WTC11 (cell line): ENCODE measurements around the gene C1QTNF1. TPM values are rescaled to one million over a fixed set of nuclear protein-coding genes. Genes with fewer than 3 reads are reported as not detected.
A peak's percentile ranks its signal among the peaks of the same experiment; 100 is the strongest.

Source experiments
- ATAC-seq: fragments of 200-7000 bp; cut with Tn5 transposase; 2 replicates; pipeline ENCODE4 v1.10.0; 2021; ENCODE audit warnings: mild to moderate bottlenecking, moderate library complexity
- CTCF ChIA-PET: fragments of 300-600 bp; sonication (Branson Sonifier 250); formaldehyde crosslinking; loops from one replicate; lab custom pipeline; 2021; ENCODE audit warnings: antibody characterized with exemption; lab: Charles Lee
- POLR2A ChIA-PET: fragments of 350-600 bp; sonication (Branson Sonifier 250); formaldehyde crosslinking; loops from one replicate; lab custom pipeline; 2021; ENCODE audit warnings: antibody characterized with exemption; lab: Charles Lee
- DNase-seq: peaks from one replicate; pipeline ENCODE4 v3.0.0; 2021; ENCODE audit warnings: low spot score
- H3K27ac Mint-ChIP-seq: 2 replicates; pipeline ENCODE4 v1.8.0; 2021; ENCODE audit warnings: mixed read lengths
- H3K27me3 Mint-ChIP-seq: 2 replicates; pipeline ENCODE4 v1.8.0; 2021; ENCODE audit warnings: low read depth, mild to moderate bottlenecking, moderate library complexity, mixed read lengths
- H3K36me3 Mint-ChIP-seq: 2 replicates; pipeline ENCODE4 v1.8.0; 2021; ENCODE audit warnings: mixed read lengths
- H3K4me1 Mint-ChIP-seq: 2 replicates; pipeline ENCODE4 v1.8.0; 2022; ENCODE audit warnings: mixed read lengths
- H3K4me3 Mint-ChIP-seq: 2 replicates; pipeline ENCODE4 v1.8.0; 2021; ENCODE audit warnings: mild to moderate bottlenecking, moderate library complexity, mixed read lengths
- H3K9me3 Mint-ChIP-seq: 2 replicates; pipeline ENCODE4 v1.8.0; 2021; ENCODE audit warnings: mixed read lengths
- CTCF ChIP-seq: fragments of 200-600 bp; IDR thresholded peaks from 2 replicates; pipeline ENCODE4 v1.8.0; 2022; ENCODE audit warnings: antibody characterized with exemption
- E2F4 ChIP-seq: sonication (generic); formaldehyde crosslinking; IDR thresholded peaks from 2 replicates; pipeline ENCODE4 v1.8.1; 2022; ENCODE audit warnings: low read depth, mild to moderate bottlenecking, moderate library complexity, missing genetic modification reagents, borderline replicate concordance
- ESRRA ChIP-seq: sonication (generic); formaldehyde crosslinking; IDR thresholded peaks from 2 replicates; pipeline ENCODE4 v1.8.1; 2022; ENCODE audit warnings: mild to moderate bottlenecking, missing genetic modification reagents, borderline replicate concordance
- HMGXB4 ChIP-seq: sonication (generic); formaldehyde crosslinking; IDR thresholded peaks from 2 replicates; pipeline ENCODE4 v1.8.1; 2023; ENCODE audit warnings: mild to moderate bottlenecking, moderate library complexity, missing genetic modification reagents
- JUN ChIP-seq: sonication (generic); formaldehyde crosslinking; IDR thresholded peaks from 2 replicates; pipeline ENCODE4 v1.8.0; 2023; ENCODE audit warnings: mild to moderate bottlenecking, missing genetic modification reagents
- NR1H2 ChIP-seq: sonication (generic); formaldehyde crosslinking; IDR thresholded peaks from 2 replicates; pipeline ENCODE4 v1.9.0; 2021; ENCODE audit warnings: mild to moderate bottlenecking, moderate library complexity, missing genetic modification reagents
- PREB ChIP-seq: sonication (generic); formaldehyde crosslinking; IDR thresholded peaks from 2 replicates; pipeline ENCODE4 v1.8.1; 2022; ENCODE audit warnings: mild to moderate bottlenecking, missing genetic modification reagents, moderate library complexity, borderline replicate concordance
- RORB ChIP-seq: fragments of 250-450 bp; sonication (Bioruptor Pico); IDR thresholded peaks from 2 replicates; pipeline ENCODE4 v1.9.0; 2021; ENCODE audit warnings: mild to moderate bottlenecking
- TP53 ChIP-seq: sonication (generic); formaldehyde crosslinking; IDR thresholded peaks from 2 replicates; pipeline ENCODE4 v1.8.1; 2023; ENCODE audit warnings: mild to moderate bottlenecking, missing genetic modification reagents
- ZMAT4 ChIP-seq: fragments of 250-450 bp; sonication (Bioruptor Pico); IDR thresholded peaks from 2 replicates; pipeline ENCODE4 v1.9.0; 2021; ENCODE audit warnings: mild to moderate bottlenecking
- total RNA-seq: library from RNA; stranded (reverse); gene quantifications from 3 replicates; pipeline ENCODE4 v1.2.3, GENCODE V29; 2021
- TF ChIP-seq, protein P1 (sequence below): sonication (generic); formaldehyde crosslinking; IDR thresholded peaks from 2 replicates; pipeline ENCODE4 v1.8.0; 2023; ENCODE audit warnings: mild to moderate bottlenecking, missing genetic modification reagents
- TF ChIP-seq, protein P2 (sequence below): sonication (generic); formaldehyde crosslinking; IDR thresholded peaks from 2 replicates; pipeline ENCODE4 v1.8.0; 2022; ENCODE audit warnings: mild to moderate bottlenecking, missing genetic modification reagents
- TF ChIP-seq, protein P3 (sequence below): sonication (generic); formaldehyde crosslinking; IDR thresholded peaks from 2 replicates; pipeline ENCODE4 v1.8.1; 2023; ENCODE audit warnings: mild to moderate bottlenecking, missing genetic modification reagents, moderate library complexity
- TF ChIP-seq, protein P4 (sequence below): sonication (generic); formaldehyde crosslinking; conservative IDR thresholded peaks from 2 replicates; pipeline ENCODE4 v1.8.1; 2023; ENCODE audit warnings: mild to moderate bottlenecking, low read depth, missing genetic modification reagents, moderate library complexity
- TF ChIP-seq, protein P5 (sequence below): sonication (generic); formaldehyde crosslinking; IDR thresholded peaks from 2 replicates; pipeline ENCODE4 v1.8.0; 2022; ENCODE audit warnings: mild to moderate bottlenecking, missing genetic modification reagents

Gene C1QTNF1
- total RNA-seq, 1 experiment from 2014 or later: 1.7 TPM

GRCh38 chr17:79045001-79045729 is 21.2 kb downstream of the C1QTNF1 start (continued):
- TF ChIP-seq E2F4 (CRISPR knock-in tag): no peak
- no peak for TF ChIP-seq ESRRA (CRISPR knock-in tag)
- no peak for TF ChIP-seq NR1H2 (CRISPR knock-in tag)
- TF ChIP-seq, protein P1, sequence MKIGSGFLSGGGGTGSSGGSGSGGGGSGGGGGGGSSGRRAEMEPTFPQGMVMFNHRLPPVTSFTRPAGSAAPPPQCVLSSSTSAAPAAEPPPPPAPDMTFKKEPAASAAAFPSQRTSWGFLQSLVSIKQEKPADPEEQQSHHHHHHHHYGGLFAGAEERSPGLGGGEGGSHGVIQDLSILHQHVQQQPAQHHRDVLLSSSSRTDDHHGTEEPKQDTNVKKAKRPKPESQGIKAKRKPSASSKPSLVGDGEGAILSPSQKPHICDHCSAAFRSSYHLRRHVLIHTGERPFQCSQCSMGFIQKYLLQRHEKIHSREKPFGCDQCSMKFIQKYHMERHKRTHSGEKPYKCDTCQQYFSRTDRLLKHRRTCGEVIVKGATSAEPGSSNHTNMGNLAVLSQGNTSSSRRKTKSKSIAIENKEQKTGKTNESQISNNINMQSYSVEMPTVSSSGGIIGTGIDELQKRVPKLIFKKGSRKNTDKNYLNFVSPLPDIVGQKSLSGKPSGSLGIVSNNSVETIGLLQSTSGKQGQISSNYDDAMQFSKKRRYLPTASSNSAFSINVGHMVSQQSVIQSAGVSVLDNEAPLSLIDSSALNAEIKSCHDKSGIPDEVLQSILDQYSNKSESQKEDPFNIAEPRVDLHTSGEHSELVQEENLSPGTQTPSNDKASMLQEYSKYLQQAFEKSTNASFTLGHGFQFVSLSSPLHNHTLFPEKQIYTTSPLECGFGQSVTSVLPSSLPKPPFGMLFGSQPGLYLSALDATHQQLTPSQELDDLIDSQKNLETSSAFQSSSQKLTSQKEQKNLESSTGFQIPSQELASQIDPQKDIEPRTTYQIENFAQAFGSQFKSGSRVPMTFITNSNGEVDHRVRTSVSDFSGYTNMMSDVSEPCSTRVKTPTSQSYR (CRISPR knock-in tag): no peak
- TF ChIP-seq HMGXB4 (CRISPR knock-in tag): no peak
- no peak for TF ChIP-seq JUN (CRISPR knock-in tag)
- TF ChIP-seq PREB: no peak
- TF ChIP-seq TP53 (CRISPR knock-in tag): no peak

- POLR2A ChIA-PET: interaction anchor here (0.6 kb wide), 1 partner anchor 1945 kb away, joined by 5 read pairs; no protein-coding TSS in a partner anchor
- DNase-seq: peak; percentile 84
- peaks cover 6% of the 10 kb centered on the region; the same call in 1 of the 2 replicates for H3K4me1 Mint-ChIP-seq
- ATAC-seq: peak; percentile 86
- no peak overlapping the region for H3K4me3 Mint-ChIP-seq
- H3K27ac Mint-ChIP-seq: no peak overlapping the region
- H3K27me3 Mint-ChIP-seq: peaks cover 7% of the 10 kb centered on the region
- H3K9me3 Mint-ChIP-seq: peaks cover 13% of the 10 kb centered on the region
- H3K36me3 Mint-ChIP-seq: no peaks in the 10 kb centered on the region
- CTCF ChIA-PET: interaction anchor here (0.5 to 3.4 kb wide), 57 partner anchors 9 to 623 kb away, joined by 3 to 51 read pairs (median 4); partner anchors contain the start of genes CANT1, ENGASE and LGALS3BP
- TF ChIP-seq ZMAT4 (CRISPR knock-in tag): no peak
- TF ChIP-seq, protein P2, sequence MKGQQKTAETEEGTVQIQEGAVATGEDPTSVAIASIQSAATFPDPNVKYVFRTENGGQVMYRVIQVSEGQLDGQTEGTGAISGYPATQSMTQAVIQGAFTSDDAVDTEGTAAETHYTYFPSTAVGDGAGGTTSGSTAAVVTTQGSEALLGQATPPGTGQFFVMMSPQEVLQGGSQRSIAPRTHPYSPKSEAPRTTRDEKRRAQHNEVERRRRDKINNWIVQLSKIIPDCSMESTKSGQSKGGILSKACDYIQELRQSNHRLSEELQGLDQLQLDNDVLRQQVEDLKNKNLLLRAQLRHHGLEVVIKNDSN: peak; percentile 39; the same call in 1 of the 2 replicates
- TF ChIP-seq CTCF: peak; percentile 81
- no peak for TF ChIP-seq RORB (CRISPR knock-in tag)
- TF ChIP-seq, protein P3, sequence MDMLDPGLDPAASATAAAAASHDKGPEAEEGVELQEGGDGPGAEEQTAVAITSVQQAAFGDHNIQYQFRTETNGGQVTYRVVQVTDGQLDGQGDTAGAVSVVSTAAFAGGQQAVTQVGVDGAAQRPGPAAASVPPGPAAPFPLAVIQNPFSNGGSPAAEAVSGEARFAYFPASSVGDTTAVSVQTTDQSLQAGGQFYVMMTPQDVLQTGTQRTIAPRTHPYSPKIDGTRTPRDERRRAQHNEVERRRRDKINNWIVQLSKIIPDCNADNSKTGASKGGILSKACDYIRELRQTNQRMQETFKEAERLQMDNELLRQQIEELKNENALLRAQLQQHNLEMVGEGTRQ (CRISPR knock-in tag): peak; percentile 44; the same call in 1 of the 2 replicates
- TF ChIP-seq, protein P4, sequence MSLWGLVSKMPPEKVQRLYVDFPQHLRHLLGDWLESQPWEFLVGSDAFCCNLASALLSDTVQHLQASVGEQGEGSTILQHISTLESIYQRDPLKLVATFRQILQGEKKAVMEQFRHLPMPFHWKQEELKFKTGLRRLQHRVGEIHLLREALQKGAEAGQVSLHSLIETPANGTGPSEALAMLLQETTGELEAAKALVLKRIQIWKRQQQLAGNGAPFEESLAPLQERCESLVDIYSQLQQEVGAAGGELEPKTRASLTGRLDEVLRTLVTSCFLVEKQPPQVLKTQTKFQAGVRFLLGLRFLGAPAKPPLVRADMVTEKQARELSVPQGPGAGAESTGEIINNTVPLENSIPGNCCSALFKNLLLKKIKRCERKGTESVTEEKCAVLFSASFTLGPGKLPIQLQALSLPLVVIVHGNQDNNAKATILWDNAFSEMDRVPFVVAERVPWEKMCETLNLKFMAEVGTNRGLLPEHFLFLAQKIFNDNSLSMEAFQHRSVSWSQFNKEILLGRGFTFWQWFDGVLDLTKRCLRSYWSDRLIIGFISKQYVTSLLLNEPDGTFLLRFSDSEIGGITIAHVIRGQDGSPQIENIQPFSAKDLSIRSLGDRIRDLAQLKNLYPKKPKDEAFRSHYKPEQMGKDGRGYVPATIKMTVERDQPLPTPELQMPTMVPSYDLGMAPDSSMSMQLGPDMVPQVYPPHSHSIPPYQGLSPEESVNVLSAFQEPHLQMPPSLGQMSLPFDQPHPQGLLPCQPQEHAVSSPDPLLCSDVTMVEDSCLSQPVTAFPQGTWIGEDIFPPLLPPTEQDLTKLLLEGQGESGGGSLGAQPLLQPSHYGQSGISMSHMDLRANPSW (CRISPR knock-in tag): no peak
- TF ChIP-seq, protein P5, sequence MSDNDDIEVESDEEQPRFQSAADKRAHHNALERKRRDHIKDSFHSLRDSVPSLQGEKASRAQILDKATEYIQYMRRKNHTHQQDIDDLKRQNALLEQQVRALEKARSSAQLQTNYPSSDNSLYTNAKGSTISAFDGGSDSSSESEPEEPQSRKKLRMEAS (CRISPR knock-in tag): 0 out of 2 replicates have a peak, but pooled peaks have one; percentile 45
Measured at GRCh38 chr17:79045842-79046196, 21.9 kb downstream of the C1QTNF1 start.
